Measurements from ENCODE around the gene ABCF3. TPM values are rescaled to one million over a fixed set of nuclear protein-coding genes. Genes with fewer than 3 reads are reported as not detected.

The ABCF3 gene
- total RNA-seq, 1 experiment from 2014 or later: 63.6 TPM

- no peak for TF ChIP-seq ZNF532 (CRISPR knock-in tag; IDR thresholded peaks at IDR 0.05; ENCODE audit: borderline replicate concordance)
- no peak for TF ChIP-seq NR1H2 (CRISPR knock-in tag; IDR thresholded peaks at IDR 0.05)
- TF ChIP-seq ATF1 (CRISPR knock-in tag; IDR thresholded peaks at IDR 0.05): no peak
- TF ChIP-seq IRF1 (CRISPR knock-in tag; IDR thresholded peaks at IDR 0.05): no peak
- TF ChIP-seq ZNF263 (CRISPR knock-in tag; IDR thresholded peaks at IDR 0.05; ENCODE audit: low read depth): no peak
- no peak for TF ChIP-seq ZNF671 (CRISPR knock-in tag; IDR thresholded peaks at IDR 0.05)
- TF ChIP-seq ATF6 (CRISPR knock-in tag; IDR thresholded peaks at IDR 0.05): no peak
- TF ChIP-seq OVOL2 (CRISPR knock-in tag; IDR thresholded peaks at IDR 0.05; ENCODE audit: borderline replicate concordance): no peak
- no peak for TF ChIP-seq FOXK1 (CRISPR knock-in tag; IDR thresholded peaks at IDR 0.05)
- TF ChIP-seq PRRX2 (CRISPR knock-in tag; IDR thresholded peaks at IDR 0.05): no peak
- no peak for TF ChIP-seq HMGXB4 (CRISPR knock-in tag; IDR thresholded peaks at IDR 0.05)
- no peak for TF ChIP-seq RELA (CRISPR knock-in tag; IDR thresholded peaks at IDR 0.05; ENCODE audit: borderline replicate concordance)
- no peak for TF ChIP-seq JUN (CRISPR knock-in tag; IDR thresholded peaks at IDR 0.05)
- no peak for TF ChIP-seq ZNF219 (CRISPR knock-in tag; IDR thresholded peaks at IDR 0.05; ENCODE audit: borderline replicate concordance)
Observed at GRCh38 chr3:184145751-184146270, 40.2 kb upstream of the ABCF3 start (continued).

GRCh38 chr3:184148076-184148475, 37.9 kb upstream of the ABCF3 start:
- DNase-seq (ENCODE audit: low spot score) (no peak), ATAC-seq (no peak)
- peaks cover 8% of the 10 kb centered on the region for H3K36me3 Mint-ChIP-seq
- ChIA-PET POLR2A (interaction anchor here (0.5 kb wide), 1 partner anchor 38 kb away, joined by 3 read pairs; the partner anchor contains the start of gene ABCF3), CTCF (interaction anchor here (1.1 to 1.3 kb wide), 2 partner anchors 13 to 93 kb away, joined by 3 read pairs; partner anchors contain the start of gene EIF2B5)
- H3K4me1 Mint-ChIP-seq: peaks cover 3% of the 10 kb centered on the region
- H3K4me3 Mint-ChIP-seq: no peak overlapping the region
- no peak overlapping the region for H3K27ac Mint-ChIP-seq
- H3K27me3 Mint-ChIP-seq (ENCODE audit: low read depth): no peaks in the 10 kb centered on the region
- H3K9me3 Mint-ChIP-seq: no peaks in the 10 kb centered on the region
- TF ChIP-seq ZNF121 (CRISPR knock-in tag; IDR thresholded peaks at IDR 0.05) (no peak), KAT7 (CRISPR knock-in tag; IDR thresholded peaks at IDR 0.05; ENCODE audit: borderline replicate concordance) (no peak), GABPB1 (CRISPR knock-in tag; IDR thresholded peaks at IDR 0.05) (no peak), ZNF263 (CRISPR knock-in tag; IDR thresholded peaks at IDR 0.05; ENCODE audit: low read depth) (no peak), ZMAT4 (CRISPR knock-in tag; IDR thresholded peaks at IDR 0.05) (no peak), ZBTB43 (CRISPR knock-in tag; IDR thresholded peaks at IDR 0.05) (no peak), ELF4 (CRISPR knock-in tag; IDR thresholded peaks at IDR 0.05; ENCODE audit: low read depth) (no peak), ZNF232 (CRISPR knock-in tag; IDR thresholded peaks at IDR 0.05) (no peak), FOXP4 (CRISPR knock-in tag; IDR thresholded peaks at IDR 0.05) (no peak), ZNF512 (CRISPR knock-in tag; IDR thresholded peaks at IDR 0.05; ENCODE audit: borderline replicate concordance) (no peak)

Measured in WTC11 (cell line).